GM12892 (cell line): Measurements from ENCODE around the gene FOXRED2.

Experiments used
- DNase-seq: peaks from one replicate; pipeline ENCODE4 v3.0.0; 2011; ENCODE audit not compliant: insufficient read length
- FAIRE-seq: peaks from 2 replicates; lab custom pipeline; 2011; peaks lifted over from hg19 to GRCh38; lab: Jason Lieb, UNC
- POLR2A ChIP-seq: IDR thresholded peaks from 2 replicates; pipeline ENCODE4 v1.6.1; 2011; ENCODE audit warnings: low read depth, low read length, control low read depth
- POLR2AphosphoS5 ChIP-seq: IDR thresholded peaks from 2 replicates; pipeline ENCODE4 v1.6.1; 2011; ENCODE audit warnings: low read depth, low read length, control low read depth
- TAF1 ChIP-seq: IDR thresholded peaks from 2 replicates; pipeline ENCODE4 v1.6.1; 2011; ENCODE audit warnings: low read depth, mild to moderate bottlenecking, control low read depth, low read length, borderline replicate concordance

Gene FOXRED2

GRCh38 chr22:36512333-36512732 is 5.5 kb upstream of the FOXRED2 start:
- TF ChIP-seq TAF1: no peak
- TF ChIP-seq POLR2A: no peak
- no peak for TF ChIP-seq POLR2AphosphoS5
- FAIRE-seq: no peak
- DNase-seq: no peak

GRCh38 chr22:36510966-36511881 is 4.4 kb upstream of the FOXRED2 start:
- no peak for TF ChIP-seq TAF1
- TF ChIP-seq POLR2AphosphoS5: no peak; the same call in 1 of the 2 replicates
- no peak for TF ChIP-seq POLR2A
- DNase-seq: no peak
- FAIRE-seq: peak; percentile 65

GRCh38 chr22:36510384-36510783 is 3.5 kb upstream of the FOXRED2 start:
- no peak for FAIRE-seq
- TF ChIP-seq TAF1 (no peak), POLR2AphosphoS5 (peak; percentile 64; the same call in 1 of the 2 replicates), POLR2A (0 out of 2 replicates have a peak, but pooled peaks have one; percentile 5)

GRCh38 chr22:36507518-36508010 is 724 bp upstream of the FOXRED2 start:
- TF ChIP-seq POLR2AphosphoS5: no peak
- no peak for TF ChIP-seq POLR2A
- TF ChIP-seq TAF1: no peak
- DNase-seq: no peak
- no peak for FAIRE-seq

More at GRCh38 chr22:36510384-36510783, 3.5 kb upstream of the FOXRED2 start:
- no peak for DNase-seq

GRCh38 chr22:36505998-36506635 is 723 bp downstream of the FOXRED2 start:
- FAIRE-seq (no peak), DNase-seq (no peak)
- TF ChIP-seq POLR2AphosphoS5: no peak
- no peak for TF ChIP-seq TAF1
- no peak for TF ChIP-seq POLR2A

GRCh38 chr22:36497910-36498665 is 8.8 kb downstream of the FOXRED2 start:
- FAIRE-seq: no peak

GRCh38 chr22:36493690-36494110 is 13.1 kb downstream of the FOXRED2 start:
- TF ChIP-seq POLR2AphosphoS5: no peak
- TF ChIP-seq POLR2A: peak; percentile 52; the same call in 1 of the 2 replicates
- peak; percentile 97 for FAIRE-seq
- DNase-seq: peak; percentile 58

More at GRCh38 chr22:36497910-36498665, 8.8 kb downstream of the FOXRED2 start:
- TF ChIP-seq POLR2A: no peak
- no peak for TF ChIP-seq POLR2AphosphoS5
- no peak for TF ChIP-seq TAF1
- no peak for DNase-seq

GRCh38 chr22:36492109-36492508 is 14.7 kb downstream of the FOXRED2 start:
- FAIRE-seq: no peak
- TF ChIP-seq POLR2AphosphoS5: no peak
- no peak for DNase-seq

GRCh38 chr22:36491155-36491554 is 15.7 kb downstream of the FOXRED2 start:
- FAIRE-seq: no peak
- TF ChIP-seq TAF1 (no peak), POLR2AphosphoS5 (no peak)
- no peak for DNase-seq

- peak; percentile 46 for FAIRE-seq
- no peak for TF ChIP-seq TAF1
- TF ChIP-seq POLR2AphosphoS5: no peak
- no peak for TF ChIP-seq POLR2A
- DNase-seq: no peak
Observed at GRCh38 chr22:36486619-36487384, 20.0 kb downstream of the FOXRED2 start.
